ENCODE results near the gene BOLA2B. TPM values are rescaled to one million over a fixed set of nuclear protein-coding genes. Genes with fewer than 3 reads are reported as not detected.

Gene BOLA2B
- polyA plus RNA-seq, 1 donor from 2014 or later, result 487 TPM

- no peaks in the 10 kb centered on the region for H3K79me2 ChIP-seq (replicated peaks; ENCODE audit: insufficient read depth, low read length)
- H3K9me2 ChIP-seq (ENCODE audit: insufficient read depth, low read length), result no peaks in the 10 kb centered on the region
- no peaks in the 10 kb centered on the region for H3F3A ChIP-seq (ENCODE audit: insufficient read depth, low read length, poor library complexity, severe bottlenecking)
- no peak overlapping the region for H2AFZ ChIP-seq (ENCODE audit: low read depth, low read length)
- no peaks in the 10 kb centered on the region for H4K20me1 ChIP-seq (ENCODE audit: insufficient read depth)
- no peak for TF ChIP-seq MXI1 (conservative IDR thresholded peaks at IDR 0.05; ENCODE audit: poor library complexity, severe bottlenecking)
- no peak for TF ChIP-seq TAF1 (IDR thresholded peaks at IDR 0.05; ENCODE audit: low read depth)
- TF ChIP-seq SMC3 (conservative IDR thresholded peaks at IDR 0.05; ENCODE audit: poor library complexity), result no peak
- no peak for TF ChIP-seq RAD21 (conservative IDR thresholded peaks at IDR 0.05)
- TF ChIP-seq, protein P1, sequence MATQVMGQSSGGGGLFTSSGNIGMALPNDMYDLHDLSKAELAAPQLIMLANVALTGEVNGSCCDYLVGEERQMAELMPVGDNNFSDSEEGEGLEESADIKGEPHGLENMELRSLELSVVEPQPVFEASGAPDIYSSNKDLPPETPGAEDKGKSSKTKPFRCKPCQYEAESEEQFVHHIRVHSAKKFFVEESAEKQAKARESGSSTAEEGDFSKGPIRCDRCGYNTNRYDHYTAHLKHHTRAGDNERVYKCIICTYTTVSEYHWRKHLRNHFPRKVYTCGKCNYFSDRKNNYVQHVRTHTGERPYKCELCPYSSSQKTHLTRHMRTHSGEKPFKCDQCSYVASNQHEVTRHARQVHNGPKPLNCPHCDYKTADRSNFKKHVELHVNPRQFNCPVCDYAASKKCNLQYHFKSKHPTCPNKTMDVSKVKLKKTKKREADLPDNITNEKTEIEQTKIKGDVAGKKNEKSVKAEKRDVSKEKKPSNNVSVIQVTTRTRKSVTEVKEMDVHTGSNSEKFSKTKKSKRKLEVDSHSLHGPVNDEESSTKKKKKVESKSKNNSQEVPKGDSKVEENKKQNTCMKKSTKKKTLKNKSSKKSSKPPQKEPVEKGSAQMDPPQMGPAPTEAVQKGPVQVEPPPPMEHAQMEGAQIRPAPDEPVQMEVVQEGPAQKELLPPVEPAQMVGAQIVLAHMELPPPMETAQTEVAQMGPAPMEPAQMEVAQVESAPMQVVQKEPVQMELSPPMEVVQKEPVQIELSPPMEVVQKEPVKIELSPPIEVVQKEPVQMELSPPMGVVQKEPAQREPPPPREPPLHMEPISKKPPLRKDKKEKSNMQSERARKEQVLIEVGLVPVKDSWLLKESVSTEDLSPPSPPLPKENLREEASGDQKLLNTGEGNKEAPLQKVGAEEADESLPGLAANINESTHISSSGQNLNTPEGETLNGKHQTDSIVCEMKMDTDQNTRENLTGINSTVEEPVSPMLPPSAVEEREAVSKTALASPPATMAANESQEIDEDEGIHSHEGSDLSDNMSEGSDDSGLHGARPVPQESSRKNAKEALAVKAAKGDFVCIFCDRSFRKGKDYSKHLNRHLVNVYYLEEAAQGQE (IDR thresholded peaks at IDR 0.05; ENCODE audit: borderline replicate concordance), result no peak
- TF ChIP-seq, protein P2, sequence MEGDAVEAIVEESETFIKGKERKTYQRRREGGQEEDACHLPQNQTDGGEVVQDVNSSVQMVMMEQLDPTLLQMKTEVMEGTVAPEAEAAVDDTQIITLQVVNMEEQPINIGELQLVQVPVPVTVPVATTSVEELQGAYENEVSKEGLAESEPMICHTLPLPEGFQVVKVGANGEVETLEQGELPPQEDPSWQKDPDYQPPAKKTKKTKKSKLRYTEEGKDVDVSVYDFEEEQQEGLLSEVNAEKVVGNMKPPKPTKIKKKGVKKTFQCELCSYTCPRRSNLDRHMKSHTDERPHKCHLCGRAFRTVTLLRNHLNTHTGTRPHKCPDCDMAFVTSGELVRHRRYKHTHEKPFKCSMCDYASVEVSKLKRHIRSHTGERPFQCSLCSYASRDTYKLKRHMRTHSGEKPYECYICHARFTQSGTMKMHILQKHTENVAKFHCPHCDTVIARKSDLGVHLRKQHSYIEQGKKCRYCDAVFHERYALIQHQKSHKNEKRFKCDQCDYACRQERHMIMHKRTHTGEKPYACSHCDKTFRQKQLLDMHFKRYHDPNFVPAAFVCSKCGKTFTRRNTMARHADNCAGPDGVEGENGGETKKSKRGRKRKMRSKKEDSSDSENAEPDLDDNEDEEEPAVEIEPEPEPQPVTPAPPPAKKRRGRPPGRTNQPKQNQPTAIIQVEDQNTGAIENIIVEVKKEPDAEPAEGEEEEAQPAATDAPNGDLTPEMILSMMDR (IDR thresholded peaks at IDR 0.05; ENCODE audit: poor library complexity, severe bottlenecking), result no peak
- no peak for TF ChIP-seq EZH2 (IDR thresholded peaks at IDR 0.05; ENCODE audit: borderline replicate concordance, insufficient read depth, low read length, poor library complexity, severe bottlenecking)
- TF ChIP-seq EP300 (conservative IDR thresholded peaks at IDR 0.05; ENCODE audit: poor library complexity, severe bottlenecking), result no peak
- TF ChIP-seq POLR2AphosphoS5 (IDR thresholded peaks at IDR 0.05), result no peak
- no peaks in the 10 kb centered on the region for H3K9me3 ChIP-seq (ENCODE audit: low read length)
- no peak overlapping the region for H3K27ac ChIP-seq (ENCODE audit: low read length)
- no peaks in the 10 kb centered on the region for H3K36me3 ChIP-seq (ENCODE audit: insufficient read depth, low read length)
- no peak overlapping the region for H3K4me2 ChIP-seq (ENCODE audit: low read length)
- no peaks in the 10 kb centered on the region for H3K27me3 ChIP-seq (ENCODE audit: insufficient read depth, low read depth, low read length)
- no peak overlapping the region for H3K9ac ChIP-seq (ENCODE audit: low read length)
- no peak overlapping the region for H3K4me3 ChIP-seq (ENCODE audit: low read length)
Measured at GRCh38 chr16:30152517-30152916, 40.9 kb downstream of the BOLA2B start.

DNA sequence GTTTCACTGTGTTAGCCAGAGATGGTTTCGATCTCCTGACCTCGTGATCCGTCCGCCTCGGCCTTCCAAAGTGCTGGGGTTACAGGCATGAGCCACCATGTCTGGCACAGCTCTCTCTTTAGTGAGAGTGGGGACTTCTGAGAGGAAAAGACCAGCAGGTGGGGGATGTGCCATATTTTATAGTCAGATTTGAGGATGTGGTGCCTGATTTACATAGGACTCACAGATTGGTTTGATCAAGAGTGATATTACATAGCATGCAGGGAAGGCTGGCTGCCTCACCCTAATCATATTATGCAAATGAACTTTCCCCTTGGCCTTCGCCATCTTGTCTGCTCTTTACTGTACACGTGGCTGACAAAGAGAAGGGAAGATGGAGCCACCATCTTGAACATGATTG, 42.4 kb downstream of the BOLA2B start:
- H3K9ac ChIP-seq (ENCODE audit: low read length), result no peak overlapping the region
- H3K27ac ChIP-seq (ENCODE audit: low read length), result no peak overlapping the region
- no peak overlapping the region for H3K4me3 ChIP-seq (ENCODE audit: low read length)
- no peaks in the 10 kb centered on the region for H3K36me3 ChIP-seq (ENCODE audit: insufficient read depth, low read length)
- no peaks in the 10 kb centered on the region for H3K9me2 ChIP-seq (ENCODE audit: insufficient read depth, low read length)
- H3K9me3 ChIP-seq (ENCODE audit: low read length), result no peaks in the 10 kb centered on the region
- no peak overlapping the region for H3K4me2 ChIP-seq (ENCODE audit: low read length)
- TF ChIP-seq SMC3 (conservative IDR thresholded peaks at IDR 0.05; ENCODE audit: poor library complexity) (no peak), EP300 (conservative IDR thresholded peaks at IDR 0.05; ENCODE audit: poor library complexity, severe bottlenecking) (no peak), POLR2AphosphoS5 (IDR thresholded peaks at IDR 0.05) (no peak), TAF1 (IDR thresholded peaks at IDR 0.05; ENCODE audit: low read depth) (no peak), MXI1 (conservative IDR thresholded peaks at IDR 0.05; ENCODE audit: poor library complexity, severe bottlenecking) (no peak), EZH2 (IDR thresholded peaks at IDR 0.05; ENCODE audit: borderline replicate concordance, insufficient read depth, low read length, poor library complexity, severe bottlenecking) (no peak), RAD21 (conservative IDR thresholded peaks at IDR 0.05) (no peak)
- TF ChIP-seq, protein P2 (IDR thresholded peaks at IDR 0.05; ENCODE audit: poor library complexity, severe bottlenecking), result no peak
- TF ChIP-seq, protein P1 (IDR thresholded peaks at IDR 0.05; ENCODE audit: borderline replicate concordance), result no peak
- no peaks in the 10 kb centered on the region for H3K79me2 ChIP-seq (replicated peaks; ENCODE audit: insufficient read depth, low read length)
- H2AFZ ChIP-seq (ENCODE audit: low read depth, low read length), result no peak overlapping the region
- no peaks in the 10 kb centered on the region for H3F3A ChIP-seq (ENCODE audit: insufficient read depth, low read length, poor library complexity, severe bottlenecking)
- no peaks in the 10 kb centered on the region for H4K20me1 ChIP-seq (ENCODE audit: insufficient read depth)
- no peaks in the 10 kb centered on the region for H3K27me3 ChIP-seq (ENCODE audit: insufficient read depth, low read depth, low read length)

Measured in neural cell (in vitro differentiated cells).